OCI-LY1 (cell line): Measurements from ENCODE around the gene CACNA2D1.

Experiments
- H2AFZ ChIP-seq: fragments of 200-600 bp; sonication (generic), shearing (Covaris generic); 2 replicates; pipeline ENCODE4 v1.6.0; 2014; ENCODE audit warnings: antibody characterized with exemption, mild to moderate bottlenecking, low read length
- H3F3A ChIP-seq: fragments of 200-600 bp; sonication (generic), shearing (Covaris generic); 2 replicates; pipeline ENCODE4 v1.6.0; 2014; ENCODE audit warnings: mild to moderate bottlenecking, antibody characterized with exemption, low read length, moderate library complexity; ENCODE audit not compliant: insufficient read depth
- H3K27ac ChIP-seq: fragments of 200-600 bp; sonication (generic); 2 replicates; pipeline ENCODE4 v1.5.1; 2014; ENCODE audit warnings: low read length, mixed run types, mild to moderate bottlenecking, low read depth; ENCODE audit not compliant: poor library complexity, severe bottlenecking
- H3K27me3 ChIP-seq: fragments of 200-600 bp; sonication (generic); 2 replicates; pipeline ENCODE4 v1.6.0; 2014; ENCODE audit warnings: antibody characterized with exemption, mild to moderate bottlenecking, low read length, moderate library complexity; ENCODE audit not compliant: insufficient read depth
- H3K36me3 ChIP-seq: fragments of 200-600 bp; sonication (generic); 2 replicates; pipeline ENCODE4 v1.6.1; 2014; ENCODE audit warnings: mild to moderate bottlenecking, antibody characterized with exemption, low read length, moderate library complexity, mixed read lengths; ENCODE audit not compliant: insufficient read depth
- H3K4me1 ChIP-seq: fragments of 200-600 bp; sonication (generic); 2 replicates; pipeline ENCODE4 v1.5.1; 2014; ENCODE audit warnings: mild to moderate bottlenecking, low read length, moderate library complexity; ENCODE audit not compliant: insufficient read depth, severe bottlenecking
- H3K4me2 ChIP-seq: fragments of 200-600 bp; sonication (generic), shearing (Covaris generic); 2 replicates; pipeline ENCODE4 v1.6.1; 2014; ENCODE audit warnings: low read length
- H3K4me3 ChIP-seq: fragments of 200-600 bp; sonication (generic); 2 replicates; pipeline ENCODE4 v1.5.1; 2014; ENCODE audit warnings: low read length, low read depth, mild to moderate bottlenecking, mixed read lengths; ENCODE audit not compliant: poor library complexity, severe bottlenecking
- H3K79me2 ChIP-seq: fragments of 200-600 bp; shearing (Covaris generic); 2 replicates; pipeline ENCODE4 v1.6.1; 2016; ENCODE audit warnings: mixed run types, low read length, mixed read lengths; ENCODE audit not compliant: insufficient read depth
- H3K9ac ChIP-seq: fragments of 200-600 bp; sonication (generic), shearing (Covaris generic); 2 replicates; pipeline ENCODE4 v1.6.1; 2014; ENCODE audit warnings: mild to moderate bottlenecking, low read length, mixed read lengths
- H3K9me2 ChIP-seq: fragments of 200-600 bp; sonication (generic), shearing (Covaris generic); 2 replicates; pipeline ENCODE4 v1.6.1; 2014; ENCODE audit warnings: low read depth, mild to moderate bottlenecking, low read length, mixed read lengths
- H3K9me3 ChIP-seq: fragments of 200-600 bp; shearing (Covaris generic); 2 replicates; pipeline ENCODE4 v1.6.1; 2014; ENCODE audit warnings: low read length, mixed read lengths
- H4K20me1 ChIP-seq: fragments of 200-600 bp; sonication (generic), shearing (Covaris generic); 2 replicates; pipeline ENCODE4 v1.6.0; 2016; ENCODE audit warnings: mild to moderate bottlenecking, low read length; ENCODE audit not compliant: insufficient read depth
- EZH2 ChIP-seq: fragments of 200-600 bp; sonication (generic), shearing (Covaris generic); IDR thresholded peaks from 2 replicates; pipeline ENCODE4 v1.8.0; 2017; ENCODE audit warnings: borderline replicate concordance, mixed run types, mild to moderate bottlenecking, antibody characterized with exemption, low read length, moderate library complexity, mixed read lengths
- TF ChIP-seq, protein P1 (sequence below): fragments of 200-600 bp; sonication (generic), shearing (Covaris generic); IDR thresholded peaks from 2 replicates; pipeline ENCODE4 v1.5.1; 2017; ENCODE audit warnings: mild to moderate bottlenecking, antibody characterized with exemption, low read length, moderate library complexity, mixed read lengths

Gene CACNA2D1

DNA sequence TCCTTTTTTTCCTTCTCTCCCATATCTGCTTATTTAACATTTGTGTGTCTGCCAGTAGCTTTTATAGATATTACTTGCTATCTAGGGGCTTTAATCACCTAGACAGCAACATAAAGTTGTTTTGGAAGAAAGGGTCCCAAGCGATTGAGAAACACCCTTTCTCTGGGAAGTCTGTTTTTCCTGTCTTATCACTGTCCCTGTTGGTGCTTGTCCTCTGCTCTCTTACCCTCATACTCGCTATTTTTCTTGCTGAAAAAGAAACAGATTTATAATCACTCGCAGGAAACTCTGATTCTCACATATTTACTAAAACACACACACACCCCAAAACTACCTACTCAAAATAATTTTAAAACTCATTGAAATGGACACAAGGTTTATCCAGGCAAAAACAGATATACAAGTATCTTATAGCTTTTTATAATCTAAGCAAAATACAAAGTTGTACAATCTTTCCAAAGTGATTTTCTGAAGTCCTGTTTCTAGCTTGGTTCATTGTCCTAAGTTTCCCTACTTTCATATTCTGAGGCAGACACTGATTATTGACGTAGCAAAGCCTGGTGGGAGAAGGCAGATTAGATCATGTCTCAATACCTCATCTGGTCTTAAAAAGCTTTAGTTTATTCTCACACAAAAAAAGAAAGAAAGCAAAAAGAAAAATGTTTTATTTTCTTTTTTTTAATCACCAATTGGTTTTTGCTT lies 157.3 kb downstream of the CACNA2D1 start:
- Histone ChIP-seq H3K4me1 (no peaks in the 10 kb centered on the region), H3K9ac (no peak overlapping the region), H3K27ac (no peak overlapping the region), H3K36me3 (no peaks in the 10 kb centered on the region), H3K4me3 (no peak overlapping the region), H3K9me3 (no peaks in the 10 kb centered on the region), H2AFZ (no peak overlapping the region), H3K4me2 (no peak overlapping the region), H3K79me2 (no peaks in the 10 kb centered on the region), H3F3A (no peaks in the 10 kb centered on the region), H4K20me1 (no peaks in the 10 kb centered on the region), H3K9me2 (no peaks in the 10 kb centered on the region), H3K27me3 (no peaks in the 10 kb centered on the region)
- no peak for TF ChIP-seq EZH2
- TF ChIP-seq, protein P1, sequence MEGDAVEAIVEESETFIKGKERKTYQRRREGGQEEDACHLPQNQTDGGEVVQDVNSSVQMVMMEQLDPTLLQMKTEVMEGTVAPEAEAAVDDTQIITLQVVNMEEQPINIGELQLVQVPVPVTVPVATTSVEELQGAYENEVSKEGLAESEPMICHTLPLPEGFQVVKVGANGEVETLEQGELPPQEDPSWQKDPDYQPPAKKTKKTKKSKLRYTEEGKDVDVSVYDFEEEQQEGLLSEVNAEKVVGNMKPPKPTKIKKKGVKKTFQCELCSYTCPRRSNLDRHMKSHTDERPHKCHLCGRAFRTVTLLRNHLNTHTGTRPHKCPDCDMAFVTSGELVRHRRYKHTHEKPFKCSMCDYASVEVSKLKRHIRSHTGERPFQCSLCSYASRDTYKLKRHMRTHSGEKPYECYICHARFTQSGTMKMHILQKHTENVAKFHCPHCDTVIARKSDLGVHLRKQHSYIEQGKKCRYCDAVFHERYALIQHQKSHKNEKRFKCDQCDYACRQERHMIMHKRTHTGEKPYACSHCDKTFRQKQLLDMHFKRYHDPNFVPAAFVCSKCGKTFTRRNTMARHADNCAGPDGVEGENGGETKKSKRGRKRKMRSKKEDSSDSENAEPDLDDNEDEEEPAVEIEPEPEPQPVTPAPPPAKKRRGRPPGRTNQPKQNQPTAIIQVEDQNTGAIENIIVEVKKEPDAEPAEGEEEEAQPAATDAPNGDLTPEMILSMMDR, result no peak

DNA sequence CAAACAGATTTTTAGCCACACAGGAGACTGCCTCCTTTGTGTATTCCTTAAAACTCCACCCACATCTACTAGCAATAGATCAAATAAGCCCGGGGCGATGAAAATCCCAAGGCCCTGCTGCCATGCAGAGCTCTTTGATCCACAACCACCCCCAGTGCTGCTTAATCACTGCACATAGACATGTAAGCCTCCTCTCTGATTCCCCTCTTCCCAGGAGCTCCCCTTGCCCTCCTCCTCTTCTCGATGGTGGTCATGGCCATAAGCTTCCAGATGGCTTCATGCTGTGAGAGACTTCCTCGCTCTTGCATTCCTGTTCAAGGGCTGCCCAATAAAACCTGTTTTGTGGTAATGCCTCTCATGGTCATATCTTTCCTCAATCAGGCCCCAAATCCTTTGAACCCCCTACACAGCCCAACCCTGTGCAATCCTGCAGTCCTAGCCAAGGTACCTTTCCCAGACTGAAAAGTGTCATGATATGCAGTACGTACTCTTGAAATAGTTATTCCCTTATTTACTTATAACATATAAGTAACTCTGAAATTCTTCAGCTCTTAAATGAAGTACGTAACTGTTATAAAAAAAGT lies 158.5 kb downstream of the CACNA2D1 start:
- Histone ChIP-seq H2AFZ (no peak overlapping the region), H3K4me2 (no peak overlapping the region), H3K4me1 (no peaks in the 10 kb centered on the region), H3K9me2 (no peaks in the 10 kb centered on the region), H3K27ac (no peak overlapping the region), H3K9me3 (no peaks in the 10 kb centered on the region), H3K4me3 (no peak overlapping the region), H3K9ac (no peak overlapping the region), H4K20me1 (no peaks in the 10 kb centered on the region), H3F3A (no peaks in the 10 kb centered on the region), H3K27me3 (no peaks in the 10 kb centered on the region), H3K79me2 (no peaks in the 10 kb centered on the region), H3K36me3 (no peaks in the 10 kb centered on the region)
- TF ChIP-seq EZH2, result no peak
- TF ChIP-seq, protein P1, result no peak

- Histone ChIP-seq H3K79me2 (no peaks in the 10 kb centered on the region), H3K36me3 (no peaks in the 10 kb centered on the region), H2AFZ (no peak overlapping the region), H3K27ac (no peak overlapping the region), H3K4me3 (no peak overlapping the region), H3K9ac (no peak overlapping the region), H3K9me2 (no peaks in the 10 kb centered on the region; the same call in 1 of the 2 replicates), H3K9me3 (no peaks in the 10 kb centered on the region), H3K4me2 (no peak overlapping the region), H3F3A (no peaks in the 10 kb centered on the region), H3K4me1 (no peaks in the 10 kb centered on the region), H4K20me1 (no peaks in the 10 kb centered on the region), H3K27me3 (no peaks in the 10 kb centered on the region)
- TF ChIP-seq, protein P1, result no peak
- no peak for TF ChIP-seq EZH2
These were observed 168.2 kb downstream of the CACNA2D1 start for GRCh38 chr7:82275342-82275741.
